ENCODE results near the gene SLC7A5. TPM values are rescaled to one million over a fixed set of nuclear protein-coding genes. Genes with fewer than 3 reads are reported as not detected.
"Not testable (repeated sequence)": the region's sequence is repeated elsewhere in the genome, so short reads cannot be mapped to it uniquely, and the experiment has no call there.

SLC7A5 gene
- total RNA-seq, 4 donors from 2014 or later, result 7.0 to 133 (median 19.1) TPM

DNA sequence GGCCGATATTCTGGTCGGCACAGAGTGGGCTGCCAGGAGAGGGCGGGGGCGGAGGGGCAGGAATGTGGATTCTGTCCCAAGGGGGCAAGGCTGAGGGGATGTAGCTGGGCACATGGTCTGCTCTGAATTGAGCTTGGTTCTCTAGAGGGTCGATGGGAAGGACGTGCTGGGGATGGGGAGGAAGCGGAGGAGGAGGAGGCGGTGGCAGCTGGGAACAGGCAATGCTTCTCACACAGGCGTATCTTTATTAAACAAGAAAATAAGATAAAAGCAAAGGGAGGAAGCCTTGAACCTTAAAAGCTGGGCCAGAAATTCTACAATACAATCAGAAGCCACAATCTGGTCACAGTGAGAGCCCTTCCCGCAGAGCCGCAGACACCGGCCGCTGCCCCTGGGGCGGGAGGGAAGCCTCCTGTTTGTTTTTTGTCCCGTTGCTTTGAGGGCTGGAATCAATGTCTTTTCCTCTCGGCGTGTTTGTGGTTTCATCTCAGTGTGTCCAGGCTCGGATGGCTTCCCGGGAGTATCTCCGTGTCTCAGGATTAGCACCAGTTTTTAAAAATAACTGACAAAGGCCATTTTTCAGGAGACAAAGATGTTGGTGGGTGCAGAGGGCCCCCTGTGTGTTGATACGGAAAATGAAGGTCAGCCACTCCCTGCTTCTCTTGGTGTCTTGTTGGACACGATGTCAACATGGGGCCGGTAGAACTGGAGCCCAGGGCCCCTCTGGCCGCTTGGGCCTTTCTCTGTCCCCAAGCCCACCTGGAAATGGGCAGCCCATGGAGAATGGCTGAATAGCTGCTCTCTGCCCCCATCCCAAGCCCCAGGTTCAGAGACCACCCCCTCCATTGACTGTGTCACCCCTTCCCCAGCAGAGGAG lies 12.3 kb upstream of the SLC7A5 start:
- in situ Hi-C loops (cut with MboI; ENCODE audit: low sequenced_read_pairs in 4 of 4), result loop anchor here in 1 of 4 donors (25.0 kb wide), 1 partner anchor 94 kb away; no protein-coding TSS in a partner anchor
- Histone ChIP-seq H3K9me3 (no peaks in the 10 kb centered on the region), H3K4me3 (no peak overlapping the region), H3K27ac (no peak overlapping the region), H3K27me3 (no peaks in the 10 kb centered on the region), H3K4me1 (no peaks in the 10 kb centered on the region), H3K36me3 (no peaks in the 10 kb centered on the region)
- TF ChIP-seq POLR2A (IDR thresholded peaks at IDR 0.05), result no peak
- TF ChIP-seq, protein P1, sequence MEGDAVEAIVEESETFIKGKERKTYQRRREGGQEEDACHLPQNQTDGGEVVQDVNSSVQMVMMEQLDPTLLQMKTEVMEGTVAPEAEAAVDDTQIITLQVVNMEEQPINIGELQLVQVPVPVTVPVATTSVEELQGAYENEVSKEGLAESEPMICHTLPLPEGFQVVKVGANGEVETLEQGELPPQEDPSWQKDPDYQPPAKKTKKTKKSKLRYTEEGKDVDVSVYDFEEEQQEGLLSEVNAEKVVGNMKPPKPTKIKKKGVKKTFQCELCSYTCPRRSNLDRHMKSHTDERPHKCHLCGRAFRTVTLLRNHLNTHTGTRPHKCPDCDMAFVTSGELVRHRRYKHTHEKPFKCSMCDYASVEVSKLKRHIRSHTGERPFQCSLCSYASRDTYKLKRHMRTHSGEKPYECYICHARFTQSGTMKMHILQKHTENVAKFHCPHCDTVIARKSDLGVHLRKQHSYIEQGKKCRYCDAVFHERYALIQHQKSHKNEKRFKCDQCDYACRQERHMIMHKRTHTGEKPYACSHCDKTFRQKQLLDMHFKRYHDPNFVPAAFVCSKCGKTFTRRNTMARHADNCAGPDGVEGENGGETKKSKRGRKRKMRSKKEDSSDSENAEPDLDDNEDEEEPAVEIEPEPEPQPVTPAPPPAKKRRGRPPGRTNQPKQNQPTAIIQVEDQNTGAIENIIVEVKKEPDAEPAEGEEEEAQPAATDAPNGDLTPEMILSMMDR (IDR thresholded peaks at IDR 0.05 in 4 of 5, conservative IDR thresholded peaks at IDR 0.05 in 1 of 5), result no peak
- intact Hi-C loops (cut with DNase I; ENCODE audit: low total_unique reads), result no loop called here
- ATAC-seq (no peak), DNase-seq (no peak)

DNA sequence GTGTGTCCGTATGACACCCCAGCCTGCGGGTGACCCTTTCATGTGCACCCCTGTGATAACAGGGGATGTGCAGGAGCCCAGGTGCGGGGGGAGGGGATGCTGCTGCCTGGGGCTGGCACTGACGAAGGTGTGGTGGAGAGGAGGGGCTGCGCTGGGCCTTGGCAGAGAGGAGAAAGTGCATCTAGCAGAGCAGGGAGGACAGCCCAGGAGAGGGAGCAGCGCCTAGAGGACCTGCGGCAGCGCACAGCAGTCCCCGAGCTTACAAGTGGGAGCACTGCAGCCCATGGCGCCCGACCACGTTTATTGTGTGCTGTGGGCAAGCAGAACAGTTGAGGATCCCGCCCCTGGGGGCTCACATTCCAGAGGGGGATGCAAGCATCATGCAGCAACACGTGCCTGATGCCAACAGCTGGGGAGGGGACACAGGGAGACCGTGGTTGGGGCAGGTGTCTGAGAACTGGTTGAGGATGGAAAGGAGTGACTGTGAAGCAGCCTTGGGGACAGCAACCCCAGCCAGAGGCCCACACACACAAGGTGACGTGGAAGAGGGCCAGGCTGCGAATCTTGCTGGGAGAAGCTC lies 10.9 kb upstream of the SLC7A5 start:
- in situ Hi-C loops (cut with MboI; ENCODE audit: low sequenced_read_pairs in 4 of 4), result loop anchor here in 1 of 4 donors (25.0 kb wide), 1 partner anchor 93 kb away; no protein-coding TSS in a partner anchor
- Histone ChIP-seq H3K9me3 (no peaks in the 10 kb centered on the region), H3K4me1 (no peaks in the 10 kb centered on the region), H3K27me3 (no peaks in the 10 kb centered on the region), H3K4me3 (no peak overlapping the region), H3K36me3 (no peaks in the 10 kb centered on the region), H3K27ac (no peak overlapping the region)
- DNase-seq, result no peak
- TF ChIP-seq, protein P1 (IDR thresholded peaks at IDR 0.05 in 4 of 5, conservative IDR thresholded peaks at IDR 0.05 in 1 of 5), result no peak
- no peak for TF ChIP-seq POLR2A (IDR thresholded peaks at IDR 0.05)
- ATAC-seq, result no peak
- intact Hi-C loops (cut with DNase I; ENCODE audit: low total_unique reads), result no loop called here

DNA sequence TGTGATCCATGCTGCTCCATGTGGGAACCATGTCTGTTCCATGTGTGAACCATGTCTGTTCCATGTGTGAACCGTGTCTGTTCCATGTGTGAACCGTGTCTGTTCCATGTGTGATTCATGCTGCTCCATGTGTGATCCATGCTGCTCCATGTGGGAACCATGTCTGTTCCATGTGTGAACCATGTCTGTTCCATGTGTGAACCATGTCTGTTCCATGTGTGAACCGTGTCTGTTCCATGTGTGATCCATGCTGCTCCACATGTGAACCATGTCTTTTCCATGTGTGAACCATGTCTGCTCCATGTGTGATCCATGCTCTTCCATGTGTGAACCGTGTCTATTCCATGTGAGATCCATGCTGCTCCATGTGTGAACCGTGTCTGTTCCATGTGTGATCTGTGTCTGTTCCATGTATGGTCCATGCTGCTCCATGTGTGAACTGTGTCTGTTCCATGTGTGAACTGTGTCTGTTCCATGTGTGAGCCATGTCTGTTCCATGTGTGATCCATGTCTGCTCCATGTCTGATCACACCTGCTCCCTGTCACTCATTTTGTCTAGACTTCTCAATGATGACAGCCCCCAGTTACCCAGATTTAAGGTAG lies 10.2 kb upstream of the SLC7A5 start:
- H3K9me3 ChIP-seq; DNase-seq; H3K4me3 ChIP-seq; H3K4me1 ChIP-seq; ATAC-seq; H3K27ac ChIP-seq; intact Hi-C loops (cut with DNase I; ENCODE audit: low total_unique reads); H3K27me3 ChIP-seq; H3K36me3 ChIP-seq: not testable (repeated sequence)
- in situ Hi-C loops (cut with MboI; ENCODE audit: low sequenced_read_pairs in 4 of 4), result loop anchor here in 3 of 4 donors (10.0 to 25.0 kb wide), 3 partner anchors 92 to 105 kb away; no protein-coding TSS in a partner anchor

DNA sequence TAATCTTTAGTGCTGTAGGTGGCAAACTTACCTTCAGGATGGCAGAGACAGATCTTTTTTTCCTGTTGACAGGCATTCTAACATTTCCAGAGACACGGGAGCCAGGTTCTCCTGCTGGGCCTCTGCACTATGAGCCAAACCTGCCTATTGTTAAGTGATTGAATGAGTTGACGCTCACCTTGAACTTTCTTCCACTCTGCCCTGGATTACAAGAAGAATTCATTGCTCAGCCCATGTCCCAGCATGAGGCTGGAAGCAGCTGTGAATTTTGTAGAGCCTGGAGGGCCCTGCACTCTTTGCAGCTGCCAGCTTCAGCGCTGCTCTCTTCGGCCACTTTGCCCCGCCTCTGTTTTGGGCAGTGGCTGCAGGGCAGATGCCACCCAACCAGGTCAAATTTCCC lies 9.4 kb upstream of the SLC7A5 start:
- DNase-seq (no peak), ATAC-seq (no peak)
- H3K27me3 ChIP-seq, result no peaks in the 10 kb centered on the region
- no peaks in the 10 kb centered on the region for H3K9me3 ChIP-seq
- intact Hi-C loops (cut with DNase I; ENCODE audit: low total_unique reads), result no loop called here
- TF ChIP-seq POLR2A (IDR thresholded peaks at IDR 0.05), result no peak
- TF ChIP-seq, protein P1 (IDR thresholded peaks at IDR 0.05 in 4 of 5, conservative IDR thresholded peaks at IDR 0.05 in 1 of 5), result no peak
- H3K36me3 ChIP-seq, result no peaks in the 10 kb centered on the region
- H3K4me3 ChIP-seq, result no peak overlapping the region
- no peak overlapping the region for H3K27ac ChIP-seq
- no peaks in the 10 kb centered on the region for H3K4me1 ChIP-seq
- in situ Hi-C loops (cut with MboI; ENCODE audit: low sequenced_read_pairs in 4 of 4), result loop anchor here in 3 of 4 donors (10.0 to 25.0 kb wide), 3 partner anchors 91 to 104 kb away; no protein-coding TSS in a partner anchor
